ENCODE data around the gene MAST2. TPM values are rescaled to one million over a fixed set of nuclear protein-coding genes. Genes with fewer than 3 reads are reported as not detected.

The MAST2 gene
- total RNA-seq, 1 donor from 2014 or later: 23.7 TPM

DNA sequence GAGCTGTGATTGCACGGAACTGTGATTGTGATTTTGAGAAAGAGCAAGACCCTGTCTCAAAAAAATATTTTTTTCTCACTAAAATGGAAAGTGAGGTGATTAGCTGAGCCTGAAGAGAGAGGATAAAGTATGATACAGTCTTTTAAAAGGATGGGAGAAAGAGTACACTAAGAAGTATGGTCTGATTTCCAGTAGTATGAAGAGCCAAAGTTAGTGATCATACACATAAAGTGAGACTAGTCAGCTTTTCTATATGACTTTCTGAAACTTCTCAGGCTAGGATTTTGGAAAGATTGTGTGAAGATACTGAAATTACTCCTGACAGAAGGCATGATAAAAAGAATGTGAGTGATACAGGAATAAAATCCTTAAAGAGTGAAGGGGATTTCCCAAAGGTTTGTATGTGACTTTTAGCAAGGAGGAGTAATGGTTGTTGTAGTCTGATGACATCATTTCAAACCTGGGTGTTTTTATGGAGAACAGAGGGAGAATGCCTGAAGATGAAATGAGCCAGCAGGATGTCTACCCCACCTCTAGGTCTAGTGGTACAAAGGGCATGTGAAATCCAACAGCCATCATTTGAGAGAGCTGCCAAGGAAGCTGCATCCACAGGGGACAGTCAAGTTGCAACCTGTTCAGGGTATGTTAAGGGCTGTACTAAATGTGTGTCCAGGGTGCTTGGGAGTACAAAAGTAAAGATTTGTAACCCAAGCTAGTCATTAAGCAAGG is 171.3 kb downstream of the MAST2 start:
- intact Hi-C loops (cut with micrococcal nuclease): no loop called here

DNA sequence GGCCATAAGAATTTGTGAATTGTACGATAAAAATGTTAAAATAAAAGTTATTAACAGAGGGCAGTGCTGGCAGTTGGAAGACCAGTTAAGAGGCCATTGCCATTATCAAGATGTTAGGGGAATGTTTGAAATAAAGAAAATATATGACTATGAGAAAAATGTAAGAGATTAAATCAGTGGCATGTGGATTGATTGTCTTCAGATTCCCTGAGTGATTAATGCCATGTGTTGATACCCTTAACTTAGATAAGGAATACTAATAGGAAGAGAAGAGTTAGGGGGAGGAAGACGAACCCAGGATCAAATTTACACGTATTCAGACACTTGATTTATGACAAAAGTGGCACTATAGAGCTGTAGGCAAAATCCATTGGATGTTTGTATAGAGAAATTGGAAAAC is 173.2 kb downstream of the MAST2 start:
- intact Hi-C loops (cut with micrococcal nuclease): no loop called here

DNA sequence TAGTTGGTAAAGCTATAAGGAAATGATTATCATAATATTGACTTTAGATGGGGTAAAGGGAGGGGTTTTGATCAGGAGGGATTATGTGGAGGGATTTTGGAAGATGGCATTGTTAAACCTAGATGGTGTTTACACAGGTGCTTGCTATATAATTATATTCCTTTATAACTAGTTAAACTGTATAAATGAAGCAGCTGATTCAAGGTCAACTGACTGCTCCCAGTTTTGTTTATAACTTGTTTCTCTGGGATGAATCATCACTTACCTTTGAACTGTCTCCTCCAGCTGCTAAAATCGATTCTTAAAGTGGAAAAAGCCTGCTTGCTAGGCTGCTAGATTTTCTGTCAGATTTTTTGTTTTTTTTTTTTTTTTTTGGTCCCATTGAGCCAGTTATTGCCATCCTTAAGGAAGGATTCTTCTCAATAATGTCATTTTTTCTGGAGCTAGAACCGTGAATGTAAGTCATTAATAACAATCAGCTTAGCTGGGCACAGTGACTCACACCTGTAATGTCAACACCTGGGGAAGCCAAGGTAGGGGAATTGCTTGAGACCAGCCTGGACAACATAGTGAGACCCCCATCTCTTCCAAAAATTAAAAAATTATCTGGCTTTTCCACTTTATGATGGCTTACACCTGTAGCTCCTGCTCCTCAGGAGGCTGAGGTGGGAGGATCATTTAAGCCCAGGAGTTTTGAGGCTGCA is 175.8 kb downstream of the MAST2 start:
- intact Hi-C loops (cut with micrococcal nuclease): no loop called here

DNA sequence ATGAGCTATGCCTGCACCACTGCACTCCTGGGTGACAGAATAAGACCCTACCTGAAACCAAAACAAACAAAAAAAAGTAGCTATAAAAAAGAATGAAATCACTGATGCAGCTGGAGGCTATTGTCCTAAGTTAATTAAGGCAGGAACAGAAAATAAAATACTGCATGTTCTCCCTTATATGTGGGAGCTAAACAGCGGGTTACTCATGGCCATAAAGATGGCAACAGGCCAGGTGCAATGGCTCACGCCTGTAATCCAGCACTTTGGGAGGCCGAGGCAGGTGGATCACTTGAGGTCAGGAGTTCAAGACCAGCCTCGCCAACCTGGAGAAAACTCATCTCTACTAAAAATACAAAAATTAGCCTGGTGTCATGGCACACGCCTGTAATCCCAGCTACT is 176.4 kb downstream of the MAST2 start:
- intact Hi-C loops (cut with micrococcal nuclease): no loop called here

DNA sequence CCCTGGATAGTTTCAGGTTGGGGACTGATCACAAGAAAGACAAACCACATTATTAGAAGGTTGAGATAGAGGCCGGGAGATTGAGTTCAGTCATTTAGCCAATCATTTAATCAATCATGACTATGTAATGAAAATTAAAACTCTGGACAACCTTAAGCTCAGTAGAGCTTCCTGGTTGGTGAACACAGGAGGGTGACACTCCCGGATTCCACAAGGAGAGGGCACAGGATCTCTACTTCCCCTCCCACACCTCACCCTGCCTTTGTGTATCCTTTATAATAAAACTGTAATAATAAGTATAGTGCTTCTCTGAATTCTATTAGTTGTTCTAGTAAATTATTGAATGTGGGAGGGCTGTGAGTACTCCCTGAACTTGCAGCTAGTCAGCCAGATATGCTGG is 178.9 kb downstream of the MAST2 start:
- intact Hi-C loops (cut with micrococcal nuclease): no loop called here

DNA sequence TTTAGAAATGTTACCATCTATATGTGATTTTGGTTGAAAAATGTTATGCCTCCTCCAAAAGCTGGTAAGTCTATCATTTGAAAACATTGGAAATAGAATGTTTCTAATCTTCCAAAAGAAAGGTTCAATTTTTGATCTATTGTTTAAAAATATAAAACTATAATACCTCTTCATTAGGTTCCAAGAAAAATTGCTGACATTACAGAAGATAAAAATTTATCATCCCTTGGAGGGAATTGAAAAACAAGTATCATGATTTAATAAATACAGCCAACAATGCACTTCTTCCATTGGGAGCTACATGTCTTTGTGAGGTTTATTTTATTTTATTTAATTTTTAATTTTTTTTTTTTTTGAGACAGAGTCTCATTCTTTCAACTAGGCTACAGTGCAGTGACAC is 180.6 kb downstream of the MAST2 start:
- intact Hi-C loops (cut with micrococcal nuclease): no loop called here

DNA sequence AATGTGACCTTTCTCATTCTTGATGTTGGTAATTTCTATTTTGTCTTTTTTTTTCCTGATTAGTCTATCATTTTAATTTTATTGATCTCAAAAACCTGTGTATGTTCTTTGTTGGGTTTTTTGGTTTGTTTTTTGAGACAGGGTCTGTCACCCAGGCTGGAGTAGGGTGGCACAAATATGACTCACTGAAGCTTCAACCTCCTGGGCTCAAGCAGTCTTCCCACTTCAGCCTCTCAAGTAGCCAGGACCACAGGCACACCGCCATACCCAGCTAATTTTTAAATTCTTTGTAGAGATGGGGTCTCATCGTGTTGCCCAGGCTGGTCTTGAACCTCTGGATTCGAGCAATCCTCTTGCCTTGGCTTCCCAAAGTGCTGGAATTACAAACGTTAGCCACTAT is 183.8 kb downstream of the MAST2 start:
- intact Hi-C loops (cut with micrococcal nuclease): no loop called here

DNA sequence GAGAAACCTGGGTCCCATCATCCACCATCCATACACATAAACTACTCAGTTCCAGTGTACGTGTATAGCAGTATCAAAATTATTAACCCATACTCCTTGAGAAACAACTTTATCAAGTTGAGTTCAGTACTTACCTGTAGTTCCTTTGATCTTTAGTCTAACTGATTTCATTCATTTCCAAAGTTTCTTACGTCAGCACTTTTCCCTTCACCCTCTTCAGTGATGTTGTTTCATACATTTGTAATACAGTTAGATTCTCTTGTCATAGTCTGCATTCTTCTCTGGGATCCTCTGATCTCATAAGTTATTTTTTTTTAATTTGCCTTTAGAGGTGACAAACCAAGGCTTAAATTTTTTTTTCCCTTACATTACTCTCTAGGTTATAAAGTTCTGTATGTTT is 185.8 kb downstream of the MAST2 start:
- intact Hi-C loops (cut with micrococcal nuclease): no loop called here

DNA sequence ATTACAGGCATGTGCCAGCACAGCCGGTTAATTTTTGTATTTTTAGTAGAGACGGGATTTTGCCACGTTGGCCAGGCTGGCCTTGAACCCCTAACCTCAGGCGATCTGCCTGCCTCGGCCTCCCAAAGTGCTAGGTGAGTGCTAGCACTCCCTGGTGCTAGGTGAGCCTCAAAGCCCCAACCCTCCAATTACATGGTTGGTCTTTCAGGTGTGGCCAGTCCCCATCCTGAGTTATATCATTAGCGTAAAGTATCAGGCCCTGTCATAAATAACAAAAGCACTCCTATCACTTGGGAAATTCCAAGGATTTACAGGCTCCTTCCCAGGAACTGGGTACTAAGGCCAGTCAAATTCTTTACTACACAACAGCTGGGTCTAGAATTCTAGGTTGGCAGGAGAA is 191.0 kb downstream of the MAST2 start:
- intact Hi-C loops (cut with micrococcal nuclease): no loop called here

DNA sequence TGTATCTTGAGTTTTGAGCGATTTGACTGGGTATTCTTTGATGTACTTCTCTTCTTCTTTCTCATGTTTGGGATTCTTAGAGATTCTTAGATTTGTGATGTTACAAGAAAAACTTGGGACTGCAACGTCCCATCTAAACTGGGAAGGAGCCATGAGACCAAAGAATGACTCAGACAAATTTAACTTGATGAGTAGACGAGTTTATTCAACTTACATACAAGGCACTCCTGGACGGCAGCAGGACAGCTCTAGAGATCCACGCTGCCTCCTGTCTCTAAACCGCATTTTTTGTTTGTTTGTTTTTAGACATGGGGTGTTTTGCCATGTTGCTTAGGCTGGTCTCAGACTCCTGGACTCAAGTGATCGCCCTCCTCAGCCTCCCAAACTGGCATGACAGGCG is 191.9 kb downstream of the MAST2 start:
- intact Hi-C loops (cut with micrococcal nuclease): no loop called here

DNA sequence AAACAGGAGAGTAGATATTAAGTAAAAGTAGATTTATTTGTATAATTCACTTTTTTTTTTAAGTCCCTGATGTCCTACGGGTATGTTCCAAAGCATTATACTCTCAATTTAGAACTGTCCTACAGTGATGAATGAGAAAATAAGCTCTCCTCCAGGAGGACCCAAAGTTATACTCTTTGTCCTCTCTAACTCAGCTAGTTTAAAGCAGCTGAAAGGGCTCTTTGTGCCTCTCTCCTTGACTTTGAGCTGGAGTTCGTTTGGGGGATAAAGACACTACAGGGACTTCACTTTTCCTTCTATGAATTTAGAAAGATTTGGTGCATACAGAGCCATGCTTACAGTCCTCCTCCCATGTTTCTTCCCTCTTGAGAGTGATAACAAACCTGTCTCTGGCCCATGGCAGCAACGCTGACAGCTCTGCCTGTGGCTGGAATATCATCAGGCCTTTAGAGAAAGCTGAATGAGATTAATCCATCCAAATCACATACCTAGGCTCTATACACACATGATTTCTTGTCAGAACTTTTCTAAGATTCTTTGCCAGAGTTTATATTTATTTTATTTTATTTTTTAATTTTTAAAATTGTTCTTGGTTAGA is 194.7 kb downstream of the MAST2 start:
- intact Hi-C loops (cut with micrococcal nuclease): no loop called here

DNA sequence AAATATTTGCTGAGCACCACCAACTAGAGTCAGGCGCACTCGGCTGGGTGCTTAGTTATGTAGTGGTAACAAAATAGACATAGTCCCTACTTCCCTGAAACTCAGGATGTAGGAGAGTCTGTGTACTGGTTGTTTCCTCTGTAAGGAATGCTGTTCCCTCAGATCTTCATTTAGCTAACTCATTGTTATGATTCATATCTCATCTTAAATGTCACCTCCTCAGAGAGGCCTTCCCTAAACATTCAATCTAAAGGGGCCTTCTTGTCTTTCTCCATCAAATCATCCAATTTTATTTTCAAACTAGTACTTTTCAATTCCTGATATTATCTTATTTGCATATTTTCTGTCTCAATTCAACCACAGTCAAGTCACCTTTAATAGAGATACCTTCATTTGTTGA is 196.1 kb downstream of the MAST2 start:
- intact Hi-C loops (cut with micrococcal nuclease): no loop called here

DNA sequence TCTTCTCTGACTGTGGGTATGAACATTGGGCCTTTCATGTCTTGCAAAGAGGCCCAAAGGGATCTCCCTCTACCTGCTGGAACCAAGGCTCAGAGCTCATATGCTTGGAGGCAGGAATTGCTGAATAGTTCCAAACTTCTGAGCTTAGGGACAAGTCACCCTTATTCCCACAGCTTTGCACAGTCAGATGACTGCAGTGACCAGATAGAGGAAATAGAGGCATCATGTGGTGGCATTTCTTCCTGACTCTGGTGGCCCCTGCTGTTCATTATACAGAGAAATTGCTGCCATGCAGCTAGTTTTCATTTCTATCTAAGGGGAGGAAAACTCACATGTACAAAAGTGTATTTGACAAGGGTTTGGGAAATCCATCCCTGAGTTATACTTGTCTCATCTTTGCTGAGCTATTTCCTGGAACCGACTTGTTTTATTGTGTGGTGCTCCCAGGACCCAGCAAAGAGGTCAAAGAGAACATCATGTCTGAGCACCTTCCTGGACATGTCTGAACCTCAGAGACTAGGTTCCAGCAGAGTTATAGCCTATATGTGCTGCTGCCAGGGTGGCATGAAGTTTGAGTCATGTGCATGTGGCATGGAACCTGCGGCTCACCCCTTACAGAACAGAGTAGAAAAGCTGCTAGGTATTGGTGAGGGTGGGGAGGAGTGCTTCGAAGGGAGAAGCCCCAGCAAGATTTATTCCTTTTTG is 197.8 kb downstream of the MAST2 start:
- intact Hi-C loops (cut with micrococcal nuclease): no loop called here

DNA sequence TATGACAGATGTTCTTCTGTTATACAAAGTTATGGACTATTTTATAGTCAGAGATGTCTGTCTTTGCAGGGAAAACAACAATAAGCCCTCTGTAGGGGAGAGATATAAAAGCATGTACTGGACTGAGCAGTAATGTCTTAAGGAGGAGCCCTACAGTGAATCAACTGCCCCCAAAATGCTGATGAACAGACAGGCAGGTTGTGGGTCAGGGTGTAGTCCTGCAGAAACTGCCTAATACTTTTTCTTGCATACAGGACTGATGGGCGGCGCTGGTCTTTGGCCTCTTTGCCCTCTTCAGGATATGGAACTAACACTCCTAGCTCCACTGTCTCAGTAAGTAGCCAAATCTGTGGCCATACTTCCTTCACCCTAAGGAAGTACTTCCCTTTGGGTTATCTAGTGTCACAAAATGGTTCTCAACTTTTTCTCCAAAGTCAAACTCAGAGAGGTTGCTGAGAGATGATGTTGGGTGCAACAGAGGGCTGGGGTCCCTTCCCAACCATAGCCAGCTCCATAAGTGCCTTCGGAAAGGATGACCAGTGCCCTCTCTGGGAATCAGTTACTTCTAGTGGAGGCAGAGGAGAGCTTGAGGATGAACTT is 199.2 kb downstream of the MAST2 start:
- intact Hi-C loops (cut with micrococcal nuclease): no loop called here

DNA sequence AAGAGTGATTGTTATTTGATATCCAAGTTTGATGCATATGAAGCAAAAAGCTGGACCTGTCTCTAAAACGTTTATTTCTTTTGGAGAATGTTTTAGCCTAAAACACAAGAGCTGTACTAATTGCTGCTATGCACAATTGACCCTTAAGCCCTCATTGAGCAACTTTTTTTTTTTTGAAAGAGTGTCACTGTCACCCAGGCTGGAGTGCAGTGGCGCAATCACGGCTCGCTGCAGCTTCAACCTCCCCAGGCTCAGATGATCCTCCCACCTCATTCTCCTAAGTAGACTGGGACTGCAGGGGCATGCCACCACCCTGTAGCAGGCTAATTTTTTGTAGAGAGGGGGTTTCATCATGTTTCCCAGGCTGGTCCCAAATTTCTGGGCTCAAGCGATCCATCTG is 199.9 kb downstream of the MAST2 start:
- intact Hi-C loops (cut with micrococcal nuclease): no loop called here

DNA sequence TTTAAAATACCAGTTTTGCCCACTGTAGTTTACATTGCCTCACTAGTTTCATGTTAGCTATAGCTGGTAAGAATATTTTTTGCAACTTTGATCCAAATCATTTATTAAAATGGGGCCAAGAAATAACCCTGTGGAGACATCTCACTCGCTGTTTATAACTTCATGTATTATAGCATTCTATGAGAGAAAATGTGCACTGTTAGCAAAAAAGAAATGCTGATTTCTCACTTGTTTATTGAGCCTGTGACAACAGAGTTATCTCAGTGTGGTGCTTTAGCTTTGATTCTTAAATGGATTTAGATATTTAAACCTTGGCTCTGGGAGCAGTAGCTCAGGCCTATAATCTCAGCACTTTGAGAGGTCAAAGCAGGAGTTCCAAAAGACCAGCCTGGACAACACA is 201.1 kb downstream of the MAST2 start:
- intact Hi-C loops (cut with micrococcal nuclease): no loop called here

DNA sequence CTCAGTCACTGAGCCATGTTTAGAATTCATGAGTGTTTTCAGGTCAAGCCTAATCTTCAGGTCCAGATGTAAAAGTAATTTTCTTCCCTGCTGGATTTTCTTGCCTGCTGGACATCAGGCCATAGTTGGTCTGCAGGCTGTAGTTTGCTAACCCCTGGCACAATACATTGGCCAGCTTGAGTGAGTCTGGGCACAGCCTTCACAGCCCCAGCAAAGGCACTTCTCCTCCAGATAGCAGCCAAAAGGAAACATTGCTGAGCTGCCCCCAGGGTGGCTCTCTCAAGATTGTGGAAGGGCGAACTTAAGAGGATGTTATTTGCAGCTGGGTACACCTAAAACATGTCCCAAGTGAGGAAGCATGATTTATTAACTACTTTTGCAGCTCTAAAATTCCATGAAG is 202.2 kb downstream of the MAST2 start:
- intact Hi-C loops (cut with micrococcal nuclease): no loop called here

DNA sequence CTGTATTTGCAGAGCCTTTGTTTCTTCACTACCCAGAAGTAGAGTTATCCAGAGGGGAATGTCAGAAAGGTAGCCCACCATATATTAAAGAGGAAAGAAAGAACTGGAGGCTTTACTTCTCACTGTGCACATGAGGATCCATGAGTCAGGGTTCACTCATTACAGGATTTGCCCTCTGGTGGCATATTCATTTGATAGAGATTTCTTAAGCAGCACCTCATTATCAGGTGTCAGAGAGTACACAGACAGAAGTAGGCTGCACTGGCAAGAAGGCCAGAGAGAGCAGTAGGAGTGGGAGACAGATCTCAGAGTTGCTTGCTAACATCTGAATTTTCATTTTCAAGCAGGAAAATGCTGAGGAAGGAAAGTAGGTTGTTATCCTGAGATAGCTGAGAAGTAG is 205.2 kb downstream of the MAST2 start:
- intact Hi-C loops (cut with micrococcal nuclease): no loop called here

DNA sequence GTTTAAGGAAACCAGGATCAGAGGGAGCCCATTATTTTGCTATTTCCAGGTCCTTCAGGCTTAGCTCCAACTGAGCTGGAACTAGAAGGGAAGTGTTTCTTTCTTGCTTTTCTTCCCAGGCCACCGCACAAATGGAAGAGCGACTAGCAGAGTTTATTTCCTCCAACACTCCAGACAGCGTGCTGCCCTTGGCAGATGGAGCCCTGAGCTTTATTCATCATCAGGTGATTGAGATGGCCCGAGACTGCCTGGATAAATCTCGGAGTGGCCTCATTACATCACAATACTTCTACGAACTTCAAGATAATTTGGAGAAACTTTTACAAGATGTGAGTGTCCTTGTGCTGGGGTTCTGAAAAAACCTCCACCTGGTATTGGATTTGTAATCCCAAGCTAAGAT is 207.2 kb downstream of the MAST2 start:
- intact Hi-C loops (cut with micrococcal nuclease): no loop called here

DNA sequence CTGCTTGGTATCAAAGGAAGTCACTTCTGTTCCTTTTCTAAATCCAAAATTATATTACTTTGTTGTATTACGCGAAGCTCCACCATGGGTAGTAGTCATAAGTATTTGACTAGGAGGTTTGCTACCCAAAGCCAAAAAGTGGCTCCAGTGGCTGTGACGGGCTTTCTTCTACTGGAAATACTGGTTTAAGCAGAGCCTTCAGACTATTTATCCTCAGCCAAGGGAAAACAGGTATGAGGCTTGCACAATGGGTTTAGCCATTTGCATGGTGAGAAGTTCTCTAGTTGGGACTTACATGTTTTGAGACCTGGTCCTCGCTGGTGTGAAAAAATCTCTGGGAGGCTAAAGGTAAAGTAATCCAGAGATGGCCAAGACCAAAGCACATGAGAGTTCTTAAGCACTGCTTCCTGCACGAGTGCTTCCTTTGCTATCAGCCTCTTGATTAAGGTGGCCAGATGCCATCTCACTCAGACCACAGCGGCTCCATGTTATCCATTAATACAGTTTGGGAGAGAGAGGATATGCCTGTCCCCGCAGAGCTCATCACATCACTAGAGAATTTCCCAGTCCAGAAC is 207.8 kb downstream of the MAST2 start:
- intact Hi-C loops (cut with micrococcal nuclease): no loop called here

DNA sequence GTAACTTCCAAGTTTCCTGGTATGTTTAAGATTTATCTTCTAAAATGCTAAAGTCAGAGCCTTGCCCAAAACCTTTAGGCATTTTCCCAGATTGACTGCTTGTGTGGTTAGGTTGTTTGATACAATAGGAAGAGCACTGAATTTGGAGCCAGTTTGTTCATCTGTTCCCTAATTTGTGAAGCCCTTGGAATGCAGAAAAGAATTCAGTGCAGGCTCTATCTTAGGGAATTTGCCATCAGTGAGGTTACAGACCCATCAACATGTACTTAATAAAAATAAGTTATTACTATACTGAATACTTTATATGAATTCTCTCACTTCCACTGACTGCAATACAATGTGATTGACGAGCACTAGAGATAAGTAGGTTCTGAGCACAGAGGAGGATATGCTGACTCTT is 208.8 kb downstream of the MAST2 start:
- intact Hi-C loops (cut with micrococcal nuclease): no loop called here

All from T-helper 1 cell treated with Interleukin-12 subunit alpha and Interleukin-12 subunit beta and Interleukin-4 antibody, amounts not matched to agents 30 ng/mL and 1 ng/mL, for 36 hours (primary cell).